Coronary artery (tissue), 2 donors: ENCODE data around the gene VCAM1.

Experiments used
- DNase-seq: peaks from one replicate; pipeline ENCODE4 v3.0.0-alpha.2; 2017; ENCODE audit warnings: low spot score
- H3K27ac ChIP-seq, 2 donors: fragments of 200-600 bp; sonication (generic); one replicate each; pipeline ENCODE4 v1.5.1; 2016 to 2019
- H3K4me3 ChIP-seq: fragments of 200-600 bp; sonication (generic); 2 replicates; pipeline ENCODE4 v1.5.1; 2016; ENCODE audit warnings: mild to moderate bottlenecking, moderate library complexity
- CTCF ChIP-seq: fragments of 200-600 bp; sonication (generic); IDR thresholded peaks from one replicate; pipeline ENCODE4 v1.5.1; 2019; ENCODE audit warnings: antibody characterized with exemption

The VCAM1 gene

GRCh38 chr1:100713626-100714025, 5.9 kb upstream of the VCAM1 start:
- no peak for TF ChIP-seq CTCF
- no peak for DNase-seq
- no peak overlapping the region for H3K27ac ChIP-seq
- H3K4me3 ChIP-seq, result no peak overlapping the region

GRCh38 chr1:100714599-100714998, 4.9 kb upstream of the VCAM1 start:
- H3K27ac ChIP-seq, result no peak overlapping the region
- no peak for DNase-seq
- no peak for TF ChIP-seq CTCF
- no peak overlapping the region for H3K4me3 ChIP-seq

- TF ChIP-seq CTCF, result no peak
- DNase-seq, result no peak
- no peak overlapping the region for H3K4me3 ChIP-seq
These were observed 2.3 kb upstream of the VCAM1 start for GRCh38 chr1:100717218-100717617.

GRCh38 chr1:100718581-100718980, 961 bp upstream of the VCAM1 start:
- no peak for DNase-seq
- TF ChIP-seq CTCF, result no peak
- H3K27ac ChIP-seq, result no peak overlapping the region

More at GRCh38 chr1:100717218-100717617, 2.3 kb upstream of the VCAM1 start:
- no peak overlapping the region for H3K27ac ChIP-seq

GRCh38 chr1:100720101-100720500, 559 bp downstream of the VCAM1 start:
- no peak for DNase-seq
- H3K27ac ChIP-seq, result peak overlapping the region in 1 of 2 donors; percentile 65
- TF ChIP-seq CTCF, result no peak
- peak overlapping the region; percentile 61 for H3K4me3 ChIP-seq

More at GRCh38 chr1:100718581-100718980, 961 bp upstream of the VCAM1 start:
- no peak overlapping the region for H3K4me3 ChIP-seq

- no peak for TF ChIP-seq CTCF
- peak overlapping the region; percentile 61 for H3K4me3 ChIP-seq
- DNase-seq, result no peak
- H3K27ac ChIP-seq, result peak overlapping the region in 1 of 2 donors; percentile 16
These were observed 1.2 kb downstream of the VCAM1 start for GRCh38 chr1:100720751-100721150.

GRCh38 chr1:100721526-100722207, 2.1 kb downstream of the VCAM1 start:
- peak overlapping the region; percentile 61 for H3K4me3 ChIP-seq
- peak overlapping the region in 1 of 2 donors; percentile 40 for H3K27ac ChIP-seq
- no peak for TF ChIP-seq CTCF
- no peak for DNase-seq
